ENCODE results near the gene UGT1A8.

UGT1A8 gene

DNA sequence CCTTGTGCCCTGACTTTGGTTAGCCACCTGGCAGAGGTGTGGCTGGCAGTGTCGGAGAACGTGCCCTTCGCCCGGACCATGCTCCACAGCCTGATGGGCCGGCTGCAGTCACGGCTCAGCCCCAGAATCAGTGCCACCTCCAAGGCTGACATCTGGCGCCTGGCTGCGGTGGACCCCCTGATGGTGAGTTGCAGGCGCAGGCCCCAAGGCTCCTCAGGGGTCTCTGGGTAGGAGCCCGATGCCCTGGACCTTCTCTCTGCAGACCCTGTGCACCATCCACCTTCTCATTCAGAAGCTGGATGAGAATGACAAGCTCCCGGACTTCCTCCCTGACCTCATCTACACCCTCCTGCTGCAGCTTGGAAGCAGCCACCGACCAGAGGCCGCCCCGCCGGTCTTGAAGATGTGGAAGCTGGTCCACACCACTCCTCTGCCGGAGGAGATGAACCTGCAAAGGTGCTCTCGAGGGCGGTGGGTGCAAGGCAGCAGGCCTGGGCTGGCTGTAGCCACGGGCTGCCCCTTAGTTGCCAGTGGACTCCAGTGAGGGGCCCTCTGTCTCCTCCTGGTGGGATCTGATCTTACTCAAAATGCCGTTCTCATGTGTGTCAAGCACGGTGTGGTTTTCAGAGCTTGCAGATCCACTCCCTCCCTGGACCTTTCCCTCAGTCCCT lies 204.8 kb downstream of the UGT1A8 start:
- no peak for DNase-seq

All from activated CD4-positive, CD25-positive, alpha-beta regulatory T cell (primary cell).